GM18498 (cell line): Measurements from ENCODE around the gene CNN2.

Experiments
- ATAC-seq: cut with Tn5 transposase; IDR thresholded peaks from one replicate; pipeline ENCODE4 v1.9.1; 2021; ENCODE audit warnings: mild to moderate bottlenecking, moderate library complexity; ENCODE audit not compliant: unreplicated experiment

CNN2 gene

GRCh38 chr19:1026783-1027649 is 608 bp downstream of the CNN2 start:
- ATAC-seq, result no peak

- no peak for ATAC-seq
Observed at GRCh38 chr19:1027650-1028061, 1.2 kb downstream of the CNN2 start.

GRCh38 chr19:1028062-1028926 is 1.9 kb downstream of the CNN2 start:
- no peak for ATAC-seq

GRCh38 chr19:1032264-1032867 is 6.0 kb downstream of the CNN2 start:
- no peak for ATAC-seq

- no peak for ATAC-seq
Observed at GRCh38 chr19:1035998-1036621, 9.7 kb downstream of the CNN2 start.

- no peak for ATAC-seq
Observed at GRCh38 chr19:1037621-1038064, 11.2 kb downstream of the CNN2 start.

- no peak for ATAC-seq
Observed at GRCh38 chr19:1038978-1039645, 12.7 kb downstream of the CNN2 start.

GRCh38 chr19:1039646-1040475 is 13.5 kb downstream of the CNN2 start, which contains the start of gene ABCA7:
Gene ABCA7, plus strand, starts transcription at chr19:1040107. Its CDS starts 1,255 bp downstream, at chr19:1041362.
- peak; percentile 79 for ATAC-seq

GRCh38 chr19:1040476-1041271 is 14.3 kb downstream of the CNN2 start:
- ATAC-seq, result peak; percentile 46

- no peak for ATAC-seq
Observed at GRCh38 chr19:1041272-1041834, 14.9 kb downstream of the CNN2 start.

- ATAC-seq, result no peak
Observed at GRCh38 chr19:1041835-1042685, 15.7 kb downstream of the CNN2 start.

- ATAC-seq, result no peak
Observed at GRCh38 chr19:1042689-1043511, 16.5 kb downstream of the CNN2 start.

- no peak for ATAC-seq
Observed at GRCh38 chr19:1045247-1045603, 18.8 kb downstream of the CNN2 start.

GRCh38 chr19:1046117-1046626 is 19.8 kb downstream of the CNN2 start:
- no peak for ATAC-seq

GRCh38 chr19:1046836-1047695 is 20.7 kb downstream of the CNN2 start:
- ATAC-seq, result no peak
